Large intestine (tissue), 3 donors: ENCODE data around the gene ERBIN. TPM values are rescaled to one million over a fixed set of nuclear protein-coding genes. Genes with fewer than 3 reads are reported as not detected.

Experiments
- DNase-seq, 2 donors: peaks; one replicate each; pipeline versions ENCODE4 v3.0.0 to v3.0.0-alpha.2; 2013
- H3K27ac ChIP-seq: one replicate; pipeline ENCODE4 v1.5.1; 2013; ENCODE audit warnings: low read length
- H3K27me3 ChIP-seq: 2 replicates; pipeline ENCODE4 v1.6.1; 2013; ENCODE audit warnings: low read length; ENCODE audit not compliant: control insufficient read depth, insufficient read depth
- H3K36me3 ChIP-seq: 2 replicates; pipeline ENCODE4 v1.6.1; 2013; ENCODE audit warnings: low read length; ENCODE audit not compliant: control insufficient read depth, insufficient read depth
- H3K4me1 ChIP-seq: one replicate; pipeline ENCODE4 v1.6.1; 2013; ENCODE audit warnings: low read length; ENCODE audit not compliant: control insufficient read depth, insufficient read depth
- H3K4me3 ChIP-seq: one replicate; pipeline ENCODE4 v1.5.1; 2013; ENCODE audit warnings: low read length
- H3K9me3 ChIP-seq: one replicate; pipeline ENCODE4 v1.6.1; 2013; ENCODE audit warnings: mild to moderate bottlenecking, low read depth, low read length, moderate library complexity; ENCODE audit not compliant: control insufficient read depth
- WGBS: methylation state at CpG from one replicate; pipeline ENCODE4 v1.1.5; 2013; ENCODE audit warnings: low lambda C conversion rate; ENCODE audit not compliant: insufficient coverage; 5-methylcytosine and 5-hydroxymethylcytosine counted together
- polyA plus RNA-seq: library from polyadenylated mRNA; unstranded; fragments of 120-200 nt; gene quantifications from one replicate; pipeline ENCODE4 v1.2.1, GENCODE V29; 2013

Gene ERBIN
- polyA plus RNA-seq, 1 donor, result 121 TPM

GRCh38 chr5:66080664-66081063 is 154.3 kb downstream of the ERBIN start:
- H3K36me3 ChIP-seq, result peaks cover 18% of the 10 kb centered on the region
- DNase-seq, result no peak
- H3K27me3 ChIP-seq, result no peaks in the 10 kb centered on the region
- 100% methylated on average over 2 of the region's 2 CpGs for WGBS
- H3K27ac ChIP-seq, result no peak overlapping the region
- no peaks in the 10 kb centered on the region for H3K4me1 ChIP-seq
- no peak overlapping the region for H3K4me3 ChIP-seq
- no peaks in the 10 kb centered on the region for H3K9me3 ChIP-seq

GRCh38 chr5:66089384-66089783 is 163.0 kb downstream of the ERBIN start:
- WGBS, result 100% methylated on average over 1 of the region's 2 CpGs
- Histone ChIP-seq H3K4me3 (no peak overlapping the region), H3K27me3 (no peaks in the 10 kb centered on the region), H3K27ac (no peak overlapping the region), H3K4me1 (no peaks in the 10 kb centered on the region), H3K9me3 (peaks cover 11% of the 10 kb centered on the region), H3K36me3 (peaks cover 5% of the 10 kb centered on the region)
- DNase-seq, result no peak

- no peak for DNase-seq
- no CpG with 5 or more reads among the region's 2 CpGs for WGBS
- peaks cover 28% of the 10 kb centered on the region for H3K9me3 ChIP-seq
- H3K27ac ChIP-seq, result no peak overlapping the region
- no peaks in the 10 kb centered on the region for H3K27me3 ChIP-seq
- H3K4me3 ChIP-seq, result no peak overlapping the region
- no peaks in the 10 kb centered on the region for H3K4me1 ChIP-seq
- H3K36me3 ChIP-seq, result no peaks in the 10 kb centered on the region
Measured at GRCh38 chr5:66100851-66101250, 174.5 kb downstream of the ERBIN start.

GRCh38 chr5:66113160-66113559 is 186.8 kb downstream of the ERBIN start:
- no peaks in the 10 kb centered on the region for H3K4me1 ChIP-seq
- WGBS, result no CpG with 5 or more reads among the region's 2 CpGs
- no peak overlapping the region for H3K27ac ChIP-seq
- H3K27me3 ChIP-seq, result no peaks in the 10 kb centered on the region
- DNase-seq, result no peak
- peaks cover 4% of the 10 kb centered on the region for H3K9me3 ChIP-seq
- H3K36me3 ChIP-seq, result no peaks in the 10 kb centered on the region
- H3K4me3 ChIP-seq, result no peak overlapping the region

GRCh38 chr5:66118304-66118703 is 191.9 kb downstream of the ERBIN start:
- Histone ChIP-seq H3K4me3 (no peak overlapping the region), H3K27me3 (no peaks in the 10 kb centered on the region), H3K9me3 (no peaks in the 10 kb centered on the region), H3K27ac (no peak overlapping the region), H3K4me1 (no peaks in the 10 kb centered on the region), H3K36me3 (no peaks in the 10 kb centered on the region)
- DNase-seq, result no peak
- WGBS, result no CpG with 5 or more reads among the region's 4 CpGs

GRCh38 chr5:66122379-66123034 is 196.1 kb downstream of the ERBIN start:
- no peaks in the 10 kb centered on the region for H3K36me3 ChIP-seq
- no peak overlapping the region for H3K4me3 ChIP-seq
- no CpG with 5 or more reads among the region's 2 CpGs for WGBS
- H3K4me1 ChIP-seq, result no peaks in the 10 kb centered on the region
- H3K9me3 ChIP-seq, result no peaks in the 10 kb centered on the region
- no peak overlapping the region for H3K27ac ChIP-seq
- peaks cover 3% of the 10 kb centered on the region for H3K27me3 ChIP-seq
- no peak for DNase-seq

- no peak overlapping the region for H3K4me3 ChIP-seq
- H3K27me3 ChIP-seq, result peaks cover 3% of the 10 kb centered on the region
- H3K36me3 ChIP-seq, result no peaks in the 10 kb centered on the region
- DNase-seq, result no peak
- no peaks in the 10 kb centered on the region for H3K4me1 ChIP-seq
- H3K27ac ChIP-seq, result no peak overlapping the region
- no CpG with 5 or more reads among the region's 4 CpGs for WGBS
- peaks cover 8% of the 10 kb centered on the region for H3K9me3 ChIP-seq
Measured at GRCh38 chr5:66129144-66129543, 202.8 kb downstream of the ERBIN start.

- peaks cover under 1% of the 10 kb centered on the region for H3K27me3 ChIP-seq
- peaks cover 8% of the 10 kb centered on the region for H3K9me3 ChIP-seq
- H3K4me1 ChIP-seq, result no peaks in the 10 kb centered on the region
- no peak for DNase-seq
- H3K27ac ChIP-seq, result no peak overlapping the region
- H3K36me3 ChIP-seq, result no peaks in the 10 kb centered on the region
- H3K4me3 ChIP-seq, result no peak overlapping the region
- 100% methylated on average over 1 of the region's 1 CpG for WGBS
Measured at GRCh38 chr5:66130493-66130892, 204.1 kb downstream of the ERBIN start.

Other genes starting within 250 kb of the ERBIN start
- gene SGTB, start 204.5 kb upstream of the ERBIN start, polyA plus RNA-seq, result 4.3 TPM
- gene NLN, start 204.4 kb upstream of the ERBIN start, polyA plus RNA-seq, result 11.8 TPM
- 133 TPM for gene SREK1, start 217.7 kb downstream of the ERBIN start, polyA plus RNA-seq